ENCODE measurements around the gene PPP3CB. TPM values are rescaled to one million over a fixed set of nuclear protein-coding genes. Genes with fewer than 3 reads are reported as not detected.

PPP3CB gene
- total and polyA plus RNA-seq, 2 experiments from 2014 or later: 17.9 to 38.5 TPM

DNA sequence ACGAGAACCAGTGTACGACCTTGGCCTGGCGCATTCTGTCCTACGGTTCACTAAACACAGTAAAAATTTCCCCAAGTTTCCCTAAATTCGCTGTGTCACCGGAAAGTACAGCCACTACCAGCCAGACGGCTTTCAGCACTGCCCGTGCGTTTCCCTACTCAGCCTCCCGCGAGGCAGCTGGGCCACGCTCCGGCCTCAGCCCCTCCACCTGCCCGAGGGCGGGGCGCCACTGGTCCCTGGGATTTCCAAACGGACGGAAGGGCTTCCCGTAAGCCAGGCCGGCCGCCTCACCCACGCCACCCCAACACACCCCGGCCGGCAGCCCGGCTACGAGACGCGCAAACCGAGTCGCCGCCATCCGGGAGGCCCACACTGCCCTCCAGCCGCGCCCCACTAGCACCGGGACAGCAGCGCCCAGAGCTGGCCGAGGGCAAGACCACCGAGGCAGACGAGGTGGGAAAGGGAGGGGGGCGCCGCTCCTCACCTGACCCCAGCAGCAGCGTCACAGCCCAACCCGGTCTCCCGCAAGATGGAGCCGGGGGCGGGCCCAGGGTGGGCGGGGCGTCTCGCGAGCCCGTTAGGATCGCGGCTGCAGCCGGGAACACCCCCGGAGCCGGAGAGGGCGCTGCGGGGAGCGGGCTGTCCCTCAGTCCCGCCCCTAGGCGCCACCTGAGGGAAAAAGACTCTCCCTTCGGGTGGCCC lies 82.1 kb downstream of the PPP3CB start, which contains the start of gene ANXA7:
ANXA7 (minus strand) TSS at position 531 of the 702 bp plus-strand sequence. CDS start 13,202 bp downstream, outside the sequence.
- Mint-ChIP-seq H3K36me3 (ENCODE audit: low read depth) (peaks cover 7% of the 10 kb centered on the region; the same call in 2 of the 3 replicates), H3K9me3 (no peaks in the 10 kb centered on the region), H3K4me1 (peaks cover 24% of the 10 kb centered on the region), H3K4me3 (peak within 1 kb of the TSS; percentile 93), H3K27ac (peak within 1 kb of the TSS; percentile 95), H3K27me3 (ENCODE audit: insufficient read depth, low read depth, poor library complexity) (peaks cover 5% of the 10 kb centered on the region)
- peak; percentile 96 for DNase-seq (ENCODE audit: low spot score)
- Histone ChIP-seq H3K4me1 (ENCODE audit: insufficient read depth) (peaks cover 13% of the 10 kb centered on the region), H3K79me2 (replicated peaks; ENCODE audit: insufficient read depth) (peaks cover 47% of the 10 kb centered on the region), H3K4me2 (peak within 1 kb of the TSS; percentile 86), H3F3A (replicated peaks; ENCODE audit: low read depth) (0 out of 2 replicates have a peak, but pooled peaks cover 5% of the 10 kb centered on the region), H3K27me3 (ENCODE audit: insufficient read depth) (no peaks in the 10 kb centered on the region), H3K36me3 (ENCODE audit: insufficient read depth) (no peaks in the 10 kb centered on the region), H3K4me3 (peak within 1 kb of the TSS; percentile 94), H3K9me2 (ENCODE audit: insufficient read depth) (peaks cover 3% of the 10 kb centered on the region; the same call in 1 of the 2 replicates), H2AFZ (peak within 1 kb of the TSS; percentile 97), H3K27ac (ENCODE audit: low read depth) (peak within 1 kb of the TSS; percentile 95), H4K20me1 (replicated peaks; ENCODE audit: insufficient read depth) (no peaks in the 10 kb centered on the region)
- peak; percentile 97 for TF ChIP-seq POLR2AphosphoS5 (IDR thresholded peaks at IDR 0.05; ENCODE audit: low read depth)
- TF ChIP-seq, protein P1, sequence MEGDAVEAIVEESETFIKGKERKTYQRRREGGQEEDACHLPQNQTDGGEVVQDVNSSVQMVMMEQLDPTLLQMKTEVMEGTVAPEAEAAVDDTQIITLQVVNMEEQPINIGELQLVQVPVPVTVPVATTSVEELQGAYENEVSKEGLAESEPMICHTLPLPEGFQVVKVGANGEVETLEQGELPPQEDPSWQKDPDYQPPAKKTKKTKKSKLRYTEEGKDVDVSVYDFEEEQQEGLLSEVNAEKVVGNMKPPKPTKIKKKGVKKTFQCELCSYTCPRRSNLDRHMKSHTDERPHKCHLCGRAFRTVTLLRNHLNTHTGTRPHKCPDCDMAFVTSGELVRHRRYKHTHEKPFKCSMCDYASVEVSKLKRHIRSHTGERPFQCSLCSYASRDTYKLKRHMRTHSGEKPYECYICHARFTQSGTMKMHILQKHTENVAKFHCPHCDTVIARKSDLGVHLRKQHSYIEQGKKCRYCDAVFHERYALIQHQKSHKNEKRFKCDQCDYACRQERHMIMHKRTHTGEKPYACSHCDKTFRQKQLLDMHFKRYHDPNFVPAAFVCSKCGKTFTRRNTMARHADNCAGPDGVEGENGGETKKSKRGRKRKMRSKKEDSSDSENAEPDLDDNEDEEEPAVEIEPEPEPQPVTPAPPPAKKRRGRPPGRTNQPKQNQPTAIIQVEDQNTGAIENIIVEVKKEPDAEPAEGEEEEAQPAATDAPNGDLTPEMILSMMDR (conservative IDR thresholded peaks at IDR 0.05; ENCODE audit: low read depth in 2 of 2): peak in 1 of 2 experiments; percentile 15; a peak in 1 of 4 replicates
- no peak for TF ChIP-seq ZNF331 (CRISPR knock-in tag; IDR thresholded peaks at IDR 0.05; ENCODE audit: low read depth)
- peak; percentile 35; the same call in 1 of the 2 replicates for TF ChIP-seq ETS1 (IDR thresholded peaks at IDR 0.05)
- TF ChIP-seq EZH2phosphoT487 (IDR thresholded peaks at IDR 0.05; ENCODE audit: unreplicated experiment): no peak
- peak; percentile 69; the same call in 1 of the 2 replicates for TF ChIP-seq CREB1 (CRISPR knock-in tag; IDR thresholded peaks at IDR 0.05; ENCODE audit: low read depth)
- peak; percentile 92 for ATAC-seq

GRCh38 chr10:73413108-73413527 lies 82.7 kb downstream of the PPP3CB start:
- peaks cover 24% of the 10 kb centered on the region for H3K4me1 Mint-ChIP-seq
- H3K27ac Mint-ChIP-seq: peak overlapping the region; percentile 94
- H3K27ac ChIP-seq (ENCODE audit: low read depth): peak overlapping the region; percentile 95
- H3K27me3 ChIP-seq (ENCODE audit: insufficient read depth): no peaks in the 10 kb centered on the region
- 0 out of 2 replicates have a peak, but pooled peaks cover 5% of the 10 kb centered on the region for H3F3A ChIP-seq (replicated peaks; ENCODE audit: low read depth)
- H3K36me3 ChIP-seq (ENCODE audit: insufficient read depth): no peaks in the 10 kb centered on the region
- H3K4me3 ChIP-seq: peak overlapping the region; percentile 94
- H3K4me3 Mint-ChIP-seq: peak overlapping the region; percentile 93
- H4K20me1 ChIP-seq (replicated peaks; ENCODE audit: insufficient read depth): no peaks in the 10 kb centered on the region
- H2AFZ ChIP-seq: peak overlapping the region; percentile 56; the same call in 1 of the 2 replicates
- H3K9me2 ChIP-seq (ENCODE audit: insufficient read depth): peaks cover 3% of the 10 kb centered on the region; the same call in 1 of the 2 replicates
- peaks cover 13% of the 10 kb centered on the region for H3K4me1 ChIP-seq (ENCODE audit: insufficient read depth)
- no peaks in the 10 kb centered on the region for H3K9me3 Mint-ChIP-seq
- H3K4me2 ChIP-seq: peak overlapping the region; percentile 86
- peaks cover 6% of the 10 kb centered on the region for H3K27me3 Mint-ChIP-seq (ENCODE audit: insufficient read depth, low read depth, poor library complexity)
- TF ChIP-seq CREB1 (CRISPR knock-in tag; IDR thresholded peaks at IDR 0.05; ENCODE audit: low read depth): peak; percentile 41; the same call in 1 of the 2 replicates
- no peak for TF ChIP-seq STAT1 (IDR thresholded peaks at IDR 0.05; ENCODE audit: unreplicated experiment)
- no peak for TF ChIP-seq EZH2 (IDR thresholded peaks at IDR 0.05; ENCODE audit: low read depth, unreplicated experiment)
- H3K79me2 ChIP-seq (replicated peaks; ENCODE audit: insufficient read depth): peaks cover 53% of the 10 kb centered on the region
- ATAC-seq (peak; percentile 9), DNase-seq (ENCODE audit: low spot score) (peak; percentile 40)
- peaks cover 7% of the 10 kb centered on the region; the same call in 2 of the 3 replicates for H3K36me3 Mint-ChIP-seq (ENCODE audit: low read depth)

All from GM23338 (cell line).